Epithelial cell of proximal tubule (primary cell): ENCODE measurements around the gene C1QL3. TPM values are rescaled to one million over a fixed set of nuclear protein-coding genes. Genes with fewer than 3 reads are reported as not detected.

Source experiments
- DNase-seq: peaks from one replicate; pipeline ENCODE4 v3.0.0-alpha.2; 2011; ENCODE audit warnings: low read depth
- H3K4me3 ChIP-seq: 2 replicates; pipeline ENCODE4 v1.5.1; 2011; ENCODE audit warnings: low read depth, mild to moderate bottlenecking, low read length
- CTCF ChIP-seq: conservative IDR thresholded peaks from 2 replicates; pipeline ENCODE4 v1.5.1; 2012; ENCODE audit warnings: low read depth, mild to moderate bottlenecking, low read length
- total RNA-seq: library from RNA; depleted of rRNA; stranded (reverse); fragments of >200 nt; gene quantifications from 2 replicates; pipeline ENCODE4 v1.2.3, GENCODE V29; 2015

C1QL3 gene
- 0.14 and 0.69 TPM in 2 replicates for total RNA-seq

GRCh38 chr10:16521311-16522016 is at the start of gene C1QL3:
Gene C1QL3, minus strand, starts transcription at chr10:16521879. Its CDS starts 814 bp downstream, at chr10:16521065.
- TF ChIP-seq CTCF, result no peak
- peak within 1 kb of the TSS; percentile 44 for H3K4me3 ChIP-seq
- no peak for DNase-seq

- H3K4me3 ChIP-seq, result no peak overlapping the region
- no peak for DNase-seq
- TF ChIP-seq CTCF, result no peak
Observed at GRCh38 chr10:16570731-16571130, 49.1 kb upstream of the C1QL3 start.

DNA sequence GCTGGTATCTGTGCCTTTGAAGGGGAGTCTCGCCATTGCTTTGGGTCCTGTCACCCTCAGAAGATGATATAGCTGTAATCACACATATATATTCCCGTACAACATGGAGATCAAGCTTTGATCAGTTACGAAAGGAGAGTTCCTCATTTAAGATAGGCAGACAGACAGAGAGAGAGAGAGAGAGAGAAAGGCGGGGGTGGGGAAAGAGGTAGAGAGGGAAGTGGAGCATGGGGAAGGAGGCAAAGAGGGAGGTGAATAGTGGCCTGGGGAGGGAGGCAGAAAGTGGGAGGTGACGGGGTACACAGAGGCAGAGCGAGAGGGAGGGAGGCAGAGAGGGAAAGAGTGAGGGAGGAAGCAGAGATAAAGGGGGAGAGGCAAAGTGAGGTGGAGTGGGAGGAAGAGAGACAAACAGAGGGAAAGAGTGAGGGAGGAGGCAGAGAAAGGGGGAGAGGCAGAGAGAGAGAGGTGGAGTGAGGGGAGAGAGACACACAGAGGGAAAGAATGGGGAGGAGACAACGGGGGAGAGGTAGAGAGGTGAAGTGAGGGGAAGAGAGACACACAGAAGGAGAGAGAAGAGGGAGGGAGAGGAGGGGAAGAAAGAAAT is 44.6 kb upstream of the C1QL3 start:
- H3K4me3 ChIP-seq, result no peak overlapping the region
- no peak for DNase-seq
- TF ChIP-seq CTCF, result no peak

DNA sequence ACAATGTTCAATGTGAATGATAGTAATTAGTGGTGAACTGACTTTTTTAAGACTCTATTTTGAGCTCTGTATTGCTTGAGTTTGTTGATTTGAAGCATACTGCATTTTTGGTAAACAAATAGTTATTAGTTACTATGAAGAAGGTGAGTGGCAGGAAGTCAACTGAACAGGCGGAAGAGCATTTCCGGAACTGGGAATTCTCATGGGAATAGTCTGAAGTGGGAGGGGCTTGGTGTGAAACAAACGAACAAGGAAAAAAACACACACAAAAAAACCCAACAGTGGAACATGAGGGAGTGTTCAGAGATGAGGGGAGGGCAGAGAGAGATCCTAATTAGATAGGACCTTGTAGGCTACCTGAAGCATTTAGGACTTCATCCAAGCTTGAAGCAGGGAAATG is 43.9 kb upstream of the C1QL3 start:
- H3K4me3 ChIP-seq, result no peak overlapping the region
- DNase-seq, result no peak
- no peak for TF ChIP-seq CTCF

GRCh38 chr10:16562891-16563290 is 41.2 kb upstream of the C1QL3 start:
- TF ChIP-seq CTCF, result no peak
- DNase-seq, result no peak
- no peak overlapping the region for H3K4me3 ChIP-seq

- TF ChIP-seq CTCF, result no peak
- DNase-seq, result no peak
- no peak overlapping the region for H3K4me3 ChIP-seq
Observed at GRCh38 chr10:16559236-16559773, 37.6 kb upstream of the C1QL3 start.
